Esophagus (tissue), 2 donors: ENCODE data around the gene MKNK2. TPM values are rescaled to one million over a fixed set of nuclear protein-coding genes. Genes with fewer than 3 reads are reported as not detected.

Experiments used
- H3K27ac ChIP-seq, 2 donors: one replicate each; pipeline ENCODE4 v1.5.1; 2013; ENCODE audit warnings: low read depth in 2 of 2, mild to moderate bottlenecking in 2 of 2, inconsistent platforms in 1 of 2, low read length in 1 of 2, moderate library complexity in 1 of 2
- H3K27me3 ChIP-seq, 2 donors: one replicate each; pipeline ENCODE4 v1.6.1; 2013; ENCODE audit warnings: low read length in 2 of 2, control low read depth in 1 of 2, mild to moderate bottlenecking in 1 of 2; ENCODE audit not compliant: insufficient read depth in 2 of 2, control insufficient read depth in 1 of 2
- H3K36me3 ChIP-seq, 2 donors: one replicate each; pipeline ENCODE4 v1.6.1; 2013; ENCODE audit warnings: low read length in 1 of 2; ENCODE audit not compliant: control insufficient read depth in 2 of 2, insufficient read depth in 2 of 2
- H3K4me1 ChIP-seq, 2 donors: one replicate each; pipeline ENCODE4 v1.6.1; 2013; ENCODE audit warnings: low read length in 1 of 2; ENCODE audit not compliant: control insufficient read depth in 2 of 2, insufficient read depth in 2 of 2
- H3K4me3 ChIP-seq, 2 donors: one replicate each; pipeline ENCODE4 v1.5.1; 2013; ENCODE audit warnings: low read length in 2 of 2, mild to moderate bottlenecking in 2 of 2, low read depth in 1 of 2, moderate library complexity in 1 of 2
- H3K9me3 ChIP-seq, 2 donors: one replicate each; pipeline ENCODE4 v1.6.1; 2013; ENCODE audit warnings: mild to moderate bottlenecking in 2 of 2, low read depth in 1 of 2, low read length in 1 of 2, moderate library complexity in 1 of 2; ENCODE audit not compliant: control insufficient read depth in 2 of 2, insufficient read depth in 1 of 2
- WGBS, 2 donors: extraction: QIAGEN DNeasy Blood & Tissue Kit; methylation state at CpG; one replicate each; pipeline ENCODE4 v1.1.7; 2013; 5-methylcytosine and 5-hydroxymethylcytosine counted together
- polyA plus RNA-seq, 2 donors: library from polyadenylated mRNA; stranded (reverse); fragments of 200-250 nt; gene quantifications; one replicate each; pipeline ENCODE4 v1.2.3, GENCODE V29; 2013
- donor health status: healthy with polysubstance abuse.
- donor health status: Bipolar disorder and iron deficiency.

The MKNK2 gene
- polyA plus RNA-seq, 2 donors = 167 to 244 TPM

GRCh38 chr19:2058570-2059421 is 7.8 kb upstream of the MKNK2 start:
- H3K36me3 ChIP-seq = no peaks in the 10 kb centered on the region
- no peaks in the 10 kb centered on the region for H3K27me3 ChIP-seq
- peaks cover 19 to 58% of the 10 kb centered on the region in 2 donors for H3K4me1 ChIP-seq
- no peak overlapping the region for H3K4me3 ChIP-seq
- WGBS, 2 donors = 75 to 76% methylated on average over 26 to 27 of the region's 27 CpGs
- H3K27ac ChIP-seq = peak overlapping the region; percentile 99 to 100
- H3K9me3 ChIP-seq = peaks cover 0 to 3% of the 10 kb centered on the region in 2 donors

- Histone ChIP-seq H3K36me3 (no peaks in the 10 kb centered on the region), H3K9me3 (peaks cover 0 to 3% of the 10 kb centered on the region in 2 donors), H3K4me1 (peaks cover 19 to 58% of the 10 kb centered on the region in 2 donors), H3K27ac (peak overlapping the region; percentile 75 to 100), H3K4me3 (no peak overlapping the region), H3K27me3 (no peaks in the 10 kb centered on the region)
- WGBS, 2 donors = 73 to 78% methylated on average over 22 to 23 of the region's 23 CpGs
Measured at GRCh38 chr19:2057484-2058469, 6.7 kb upstream of the MKNK2 start.

- Histone ChIP-seq H3K27me3 (no peaks in the 10 kb centered on the region), H3K4me3 (no peak overlapping the region), H3K9me3 (peaks cover 0 to 3% of the 10 kb centered on the region in 2 donors), H3K36me3 (no peaks in the 10 kb centered on the region), H3K27ac (peak overlapping the region; percentile 57 to 100), H3K4me1 (peaks cover 24 to 60% of the 10 kb centered on the region in 2 donors)
- WGBS, 2 donors = 30 to 40% methylated on average over 5 of the region's 5 CpGs
Measured at GRCh38 chr19:2056837-2057192, 5.8 kb upstream of the MKNK2 start.

GRCh38 chr19:2055931-2056836 is 5.1 kb upstream of the MKNK2 start:
- peaks cover 0 to 3% of the 10 kb centered on the region in 2 donors for H3K9me3 ChIP-seq
- peaks cover 24 to 66% of the 10 kb centered on the region in 2 donors for H3K4me1 ChIP-seq
- H3K4me3 ChIP-seq = peak overlapping the region in 1 of 2 donors; percentile 16
- 15 to 16% methylated on average over 17 to 22 of the region's 22 CpGs for WGBS, 2 donors
- peak overlapping the region; percentile 93 to 100 for H3K27ac ChIP-seq
- no peaks in the 10 kb centered on the region for H3K36me3 ChIP-seq
- no peaks in the 10 kb centered on the region for H3K27me3 ChIP-seq

GRCh38 chr19:2054763-2055162 is 3.7 kb upstream of the MKNK2 start:
- H3K4me3 ChIP-seq = no peak overlapping the region
- H3K27me3 ChIP-seq = no peaks in the 10 kb centered on the region
- H3K9me3 ChIP-seq = peaks cover 0 to 3% of the 10 kb centered on the region in 2 donors
- H3K36me3 ChIP-seq = no peaks in the 10 kb centered on the region
- WGBS, 2 donors = 40 to 50% methylated on average over 8 of the region's 8 CpGs
- H3K27ac ChIP-seq = peak overlapping the region; percentile 10 to 85
- peaks cover 24 to 57% of the 10 kb centered on the region in 2 donors for H3K4me1 ChIP-seq

- 61 to 62% methylated on average over 24 of the region's 24 CpGs for WGBS, 2 donors
- H3K4me1 ChIP-seq = peaks cover 26 to 53% of the 10 kb centered on the region in 2 donors
- H3K27me3 ChIP-seq = no peaks in the 10 kb centered on the region
- peak overlapping the region; percentile 9 to 65 for H3K27ac ChIP-seq
- H3K9me3 ChIP-seq = peaks cover 0 to 3% of the 10 kb centered on the region in 2 donors
- peaks cover 0 to 7% of the 10 kb centered on the region in 2 donors for H3K36me3 ChIP-seq
- H3K4me3 ChIP-seq = no peak overlapping the region
Measured at GRCh38 chr19:2053601-2054389, 2.8 kb upstream of the MKNK2 start.

GRCh38 chr19:2051773-2052704 is 995 bp upstream of the MKNK2 start:
- WGBS, 2 donors = 24 to 27% methylated on average over 18 of the region's 18 CpGs
- H3K9me3 ChIP-seq = peaks cover 0 to 3% of the 10 kb centered on the region in 2 donors
- peak overlapping the region; percentile 96 to 98 for H3K27ac ChIP-seq
- H3K36me3 ChIP-seq = peaks cover 0 to 18% of the 10 kb centered on the region in 2 donors
- H3K27me3 ChIP-seq = no peaks in the 10 kb centered on the region
- peaks cover 31 to 56% of the 10 kb centered on the region in 2 donors for H3K4me1 ChIP-seq
- peak overlapping the region in 1 of 2 donors; percentile 88 for H3K4me3 ChIP-seq
